GM19468 (cell line): Measurements from ENCODE around the gene PPP1R37.
"Not testable (repeated sequence)": the region's sequence is repeated elsewhere in the genome, so short reads cannot be mapped to it uniquely, and the experiment has no call there.

Experiments
- ATAC-seq: cut with Tn5 transposase; IDR thresholded peaks from one replicate; pipeline ENCODE4 v1.9.1; 2021; ENCODE audit warnings: mild to moderate bottlenecking, moderate library complexity, moderate number of reproducible peaks; ENCODE audit not compliant: unreplicated experiment; ENCODE audit errors: extremely low read depth

PPP1R37 gene

GRCh38 chr19:45112111-45112827 is 19.3 kb downstream of the PPP1R37 start:
- no peak for ATAC-seq

GRCh38 chr19:45113628-45114027 is 20.6 kb downstream of the PPP1R37 start:
- ATAC-seq = no peak

- ATAC-seq = no peak
Observed at GRCh38 chr19:45114116-45114515, 21.1 kb downstream of the PPP1R37 start.

- ATAC-seq = no peak
Observed at GRCh38 chr19:45115809-45116615, 23.0 kb downstream of the PPP1R37 start.

- no peak for ATAC-seq
Observed at GRCh38 chr19:45117167-45117594, 24.2 kb downstream of the PPP1R37 start.

GRCh38 chr19:45117671-45118070 is 24.7 kb downstream of the PPP1R37 start:
- no peak for ATAC-seq

GRCh38 chr19:45118106-45118505 is 25.1 kb downstream of the PPP1R37 start:
- no peak for ATAC-seq

- not testable (repeated sequence) for ATAC-seq
Observed at GRCh38 chr19:45118591-45119355, 25.8 kb downstream of the PPP1R37 start.

GRCh38 chr19:45119582-45119981 is 26.6 kb downstream of the PPP1R37 start:
- no peak for ATAC-seq

GRCh38 chr19:45121827-45122345 is 28.9 kb downstream of the PPP1R37 start:
- ATAC-seq = no peak

- no peak for ATAC-seq
Observed at GRCh38 chr19:45122832-45123231, 29.9 kb downstream of the PPP1R37 start.

GRCh38 chr19:45123440-45123850 is 30.5 kb downstream of the PPP1R37 start:
- ATAC-seq = no peak

GRCh38 chr19:45124021-45124420 is 31.0 kb downstream of the PPP1R37 start:
- ATAC-seq = no peak

- no peak for ATAC-seq
Observed at GRCh38 chr19:45125360-45125759, 32.4 kb downstream of the PPP1R37 start.

GRCh38 chr19:45125975-45126493 is 33.1 kb downstream of the PPP1R37 start:
- no peak for ATAC-seq

GRCh38 chr19:45126654-45127053 is 33.7 kb downstream of the PPP1R37 start:
- no peak for ATAC-seq

GRCh38 chr19:45128146-45128545 is 35.2 kb downstream of the PPP1R37 start:
- ATAC-seq = no peak

- ATAC-seq = no peak
Observed at GRCh38 chr19:45128806-45129205, 35.8 kb downstream of the PPP1R37 start.

- ATAC-seq = no peak
Observed at GRCh38 chr19:45130236-45130635, 37.3 kb downstream of the PPP1R37 start.

- no peak for ATAC-seq
Observed at GRCh38 chr19:45130888-45131615, 38.1 kb downstream of the PPP1R37 start.
